K562 (cell line): Measurements from ENCODE around the gene HOXC11. TPM values are rescaled to one million over a fixed set of nuclear protein-coding genes. Genes with fewer than 3 reads are reported as not detected.

Experiments used
- CBX1 ChIP-seq: sonication (generic); IDR thresholded peaks from 2 replicates; pipeline ENCODE4 v1.6.1; 2016; ENCODE audit warnings: antibody characterized with exemption, low read depth, mild to moderate bottlenecking
- CXXC5 ChIP-seq: fragments of 250-450 bp; sonication (Bioruptor Pico); IDR thresholded peaks from 2 replicates; pipeline ENCODE4 v1.8.0; 2022; ENCODE audit warnings: inconsistent platforms, mild to moderate bottlenecking, moderate library complexity
- FOXA3 ChIP-seq, 2 experiments: fragments of 450-650 bp in 1 of 2; sonication (generic) in 1 of 2; formaldehyde crosslinking; IDR thresholded peaks in 1 of 2; conservative IDR thresholded peaks in 1 of 2; 2 replicates each; pipeline versions ENCODE4 v1.4.0 to v1.8.0; 2020 to 2022; ENCODE audit warnings: mild to moderate bottlenecking in 2 of 2, missing genetic modification reagents in 1 of 2
- ILK ChIP-seq: fragments of 450-650 bp; IDR thresholded peaks from 2 replicates; pipeline ENCODE4 v1.6.1; 2016; ENCODE audit warnings: missing genetic modification characterization, low read depth, mild to moderate bottlenecking, missing compliant biosample characterization, moderate library complexity, borderline replicate concordance
- KDM5B ChIP-seq: fragments of 200-600 bp; sonication (generic); IDR thresholded peaks from 2 replicates; pipeline ENCODE4 v1.6.1; 2012; ENCODE audit warnings: low read depth, mild to moderate bottlenecking, moderate library complexity, low read length, control low read depth, inconsistent platforms; ENCODE audit not compliant: insufficient replicate concordance
- MNT ChIP-seq, 2 experiments: fragments of 450-650 bp; conservative IDR thresholded peaks; 2 replicates each; pipeline ENCODE4 v1.6.1; 2017; ENCODE audit warnings: mild to moderate bottlenecking in 2 of 2, moderate library complexity in 2 of 2
- RFX5 ChIP-seq: IDR thresholded peaks from 2 replicates; pipeline ENCODE4 v1.6.1; 2011; ENCODE audit warnings: low read depth, mild to moderate bottlenecking, improper control_type of control experiment, low read length
- TBP ChIP-seq: optimal IDR thresholded peaks from 2 replicates; pipeline ENCODE3; 2011; ENCODE audit warnings: low read depth, low read length, improper control_type of control experiment
- ZBTB40 ChIP-seq, 2 experiments: fragments of 450-650 bp in 1 of 2; sonication (generic) in 1 of 2; formaldehyde crosslinking in 1 of 2; IDR thresholded peaks; 2 replicates each; pipeline versions ENCODE4 v1.7.1 to v1.9.0; 2016 to 2022; ENCODE audit warnings: inconsistent platforms in 1 of 2, mild to moderate bottlenecking in 1 of 2, missing genetic modification reagents in 1 of 2
- polyA plus RNA-seq, 8 experiments: library from polyadenylated mRNA; depleted of rRNA in 4 of 8; stranded (reverse) in 5 of 8; unstranded in 3 of 8; fragments of >200 nt; fragmentation: Nextera tagmentation in 2 of 8; fragmentation: Illumina TruSeq in 1 of 8; extraction: Ambion mirVana in 2 of 8; extraction: Trizol in 1 of 8; gene quantifications; 2 replicates each; pipeline versions ENCODE4 v1.2.1 to v1.2.3, GENCODE V29; 2011 to 2014; ENCODE audit warnings: inconsistent platforms in 1 of 8, missing spikeins in 1 of 8
- total RNA-seq, 7 experiments: library from RNA; depleted of rRNA in 6 of 7; stranded (reverse); fragments of >200 nt in 6 of 7; fragmentation: Illumina TruSeq in 2 of 7; extraction: Trizol in 2 of 7; gene quantifications; 2 replicates each; pipeline versions ENCODE4 v1.2.1 to v1.2.3, GENCODE V29; 2011 to 2021; ENCODE audit warnings: low replicate concordance in 1 of 7
- TF ChIP-seq, protein P1 (sequence below): fragments of 450-650 bp; IDR thresholded peaks from 2 replicates; pipeline ENCODE4 v1.6.1; 2018; ENCODE audit not compliant: partially characterized antibody

Gene HOXC11
- total and polyA plus RNA-seq, 9 of the 15 experiments (the other 6 are each of a cell fraction or from before 2014, with no cell fraction given) = not detected

- TF ChIP-seq CBX1 (no peak), FOXA3 (CRISPR knock-in tag; conservative IDR thresholded peaks at IDR 0.05 in 1 of 2, IDR thresholded peaks at IDR 0.05 in 1 of 2) (peak; percentile 11 to 45; a peak in 1 of 4 replicates), CXXC5 (CRISPR knock-in tag) (peak; percentile 63), MNT (conservative IDR thresholded peaks at IDR 0.05) (peak; percentile 84 to 85), ILK (tag) (no peak), KDM5B (peak; percentile 0), TBP (peak; percentile 73), ZBTB40 (IDR thresholded peaks at IDR 0.05) (no peak), ZBTB40 (CRISPR knock-in tag; IDR thresholded peaks at IDR 0.05) (no peak), RFX5 (no peak)
- TF ChIP-seq, protein P1, sequence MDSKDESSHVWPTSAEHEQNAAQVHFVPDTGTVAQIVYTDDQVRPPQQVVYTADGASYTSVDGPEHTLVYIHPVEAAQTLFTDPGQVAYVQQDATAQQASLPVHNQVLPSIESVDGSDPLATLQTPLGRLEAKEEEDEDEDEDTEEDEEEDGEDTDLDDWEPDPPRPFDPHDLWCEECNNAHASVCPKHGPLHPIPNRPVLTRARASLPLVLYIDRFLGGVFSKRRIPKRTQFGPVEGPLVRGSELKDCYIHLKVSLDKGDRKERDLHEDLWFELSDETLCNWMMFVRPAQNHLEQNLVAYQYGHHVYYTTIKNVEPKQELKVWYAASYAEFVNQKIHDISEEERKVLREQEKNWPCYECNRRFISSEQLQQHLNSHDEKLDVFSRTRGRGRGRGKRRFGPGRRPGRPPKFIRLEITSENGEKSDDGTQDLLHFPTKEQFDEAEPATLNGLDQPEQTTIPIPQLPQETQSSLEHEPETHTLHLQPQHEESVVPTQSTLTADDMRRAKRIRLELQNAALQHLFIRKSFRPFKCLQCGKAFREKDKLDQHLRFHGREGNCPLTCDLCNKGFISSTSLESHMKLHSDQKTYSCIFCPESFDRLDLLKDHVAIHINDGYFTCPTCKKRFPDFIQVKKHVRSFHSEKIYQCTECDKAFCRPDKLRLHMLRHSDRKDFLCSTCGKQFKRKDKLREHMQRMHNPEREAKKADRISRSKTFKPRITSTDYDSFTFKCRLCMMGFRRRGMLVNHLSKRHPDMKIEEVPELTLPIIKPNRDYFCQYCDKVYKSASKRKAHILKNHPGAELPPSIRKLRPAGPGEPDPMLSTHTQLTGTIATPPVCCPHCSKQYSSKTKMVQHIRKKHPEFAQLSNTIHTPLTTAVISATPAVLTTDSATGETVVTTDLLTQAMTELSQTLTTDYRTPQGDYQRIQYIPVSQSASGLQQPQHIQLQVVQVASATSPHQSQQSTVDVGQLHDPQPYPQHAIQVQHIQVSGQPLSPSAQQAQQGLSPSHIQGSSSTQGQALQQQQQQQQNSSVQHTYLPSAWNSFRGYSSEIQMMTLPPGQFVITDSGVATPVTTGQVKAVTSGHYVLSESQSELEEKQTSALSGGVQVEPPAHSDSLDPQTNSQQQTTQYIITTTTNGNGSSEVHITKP = peak; percentile 96
Observed at GRCh38 chr12:53999559-54000115, 26.7 kb downstream of the HOXC11 start (continued).
